GM13976 (cell line): Measurements from ENCODE around the gene CTNNBIP1.

ENCODE experiments used
- DNase-seq: peaks from one replicate; pipeline ENCODE4 v3.0.0; 2012; ENCODE audit warnings: low spot score
- CTCF ChIP-seq: IDR thresholded peaks from 2 replicates; pipeline ENCODE4 v1.5.1; 2012; ENCODE audit warnings: borderline replicate concordance, mild to moderate bottlenecking; ENCODE audit not compliant: insufficient read depth; ENCODE audit errors: extremely low read depth, missing control alignments, control extremely low read depth
- in situ Hi-C: fragments of 300-500 bp; cut with MboI; formaldehyde crosslinking; loops from one replicate; pipeline ENCODE4 v1.12.0; 2022; ENCODE audit warnings: low sequenced_read_pairs, mixed read lengths, inconsistent platforms; ENCODE audit not compliant: unreplicated experiment

The CTNNBIP1 gene

GRCh38 chr1:9823693-9823942 is 86.5 kb downstream of the CTNNBIP1 start:
- no peak for DNase-seq
- TF ChIP-seq CTCF = no peak
- in situ Hi-C loops = no loop called here

- no peak for TF ChIP-seq CTCF
- peak; percentile 53 for DNase-seq
- in situ Hi-C loops = no loop called here
Measured at GRCh38 chr1:9822897-9823692, 87.0 kb downstream of the CTNNBIP1 start.

GRCh38 chr1:9822490-9822889 is 87.6 kb downstream of the CTNNBIP1 start:
- DNase-seq = no peak
- in situ Hi-C loops = no loop called here
- no peak for TF ChIP-seq CTCF

GRCh38 chr1:9821710-9822109 is 88.4 kb downstream of the CTNNBIP1 start:
- in situ Hi-C loops = no loop called here
- TF ChIP-seq CTCF = no peak
- no peak for DNase-seq

- in situ Hi-C loops = no loop called here
- DNase-seq = no peak
- TF ChIP-seq CTCF = no peak
Measured at GRCh38 chr1:9820521-9820920, 89.5 kb downstream of the CTNNBIP1 start.

- no peak for TF ChIP-seq CTCF
- in situ Hi-C loops = no loop called here
- no peak for DNase-seq
Measured at GRCh38 chr1:9817734-9818133, 92.3 kb downstream of the CTNNBIP1 start.
